H1 (cell line): ENCODE measurements around the gene PFDN1. TPM values are rescaled to one million over a fixed set of nuclear protein-coding genes. Genes with fewer than 3 reads are reported as not detected.

Experiments used
- CTCF ChIA-PET: fragments of 300-600 bp; sonication (Branson Sonifier 250); formaldehyde crosslinking; loops from one replicate; lab custom pipeline; 2021; ENCODE audit not compliant: partially characterized antibody; lab: Charles Lee
- POLR2A ChIA-PET: fragments of 300-600 bp; sonication (Branson Sonifier 250); formaldehyde crosslinking; loops from one replicate; lab custom pipeline; 2021; ENCODE audit warnings: inconsistent platforms; ENCODE audit not compliant: partially characterized antibody; lab: Charles Lee
- DNase-seq, 2 experiments: peaks; one replicate each; pipeline versions ENCODE4 v3.0.0 to v3.0.0-alpha.2; 2010 to 2022; ENCODE audit warnings: low spot score in 2 of 2, low read depth in 1 of 2, mixed read lengths in 1 of 2
- FAIRE-seq: peaks from 2 replicates; lab custom pipeline; 2011; peaks lifted over from hg19 to GRCh38; lab: Jason Lieb, UNC
- H2AFZ ChIP-seq: 2 replicates; pipeline ENCODE4 v1.8.1; 2012; ENCODE audit warnings: low read length, inconsistent platforms
- H2AK5ac ChIP-seq: 2 replicates; pipeline ENCODE4 v1.6.1; 2013; ENCODE audit warnings: low read depth, low read length
- H2BK120ac ChIP-seq: replicated peaks from 2 replicates; pipeline ENCODE3; 2013; ENCODE audit warnings: low read depth, low read length, inconsistent platforms
- H2BK12ac ChIP-seq: 2 replicates; pipeline ENCODE4 v1.6.1; 2013; ENCODE audit warnings: low read depth, low read length
- H2BK15ac ChIP-seq: 2 replicates; pipeline ENCODE4 v1.6.1; 2013; ENCODE audit warnings: low read length
- H2BK20ac ChIP-seq: 2 replicates; pipeline ENCODE4 v1.6.1; 2013; ENCODE audit warnings: low read length
- H2BK5ac ChIP-seq: 2 replicates; pipeline ENCODE4 v1.6.1; 2013; ENCODE audit warnings: low read depth, low read length
- H3K14ac ChIP-seq: 2 replicates; pipeline ENCODE4 v1.6.1; 2013; ENCODE audit warnings: inconsistent platforms; ENCODE audit not compliant: insufficient read length
- H3K18ac ChIP-seq: 2 replicates; pipeline ENCODE4 v1.6.1; 2013; ENCODE audit warnings: low read length; ENCODE audit errors: extremely low read depth
- H3K23ac ChIP-seq: 2 replicates; pipeline ENCODE4 v1.6.1; 2013; ENCODE audit warnings: inconsistent platforms; ENCODE audit not compliant: insufficient read length
- H3K23me2 ChIP-seq: 2 replicates; pipeline ENCODE4 v1.6.1; 2013; ENCODE audit warnings: low read depth, low read length
- H3K27ac ChIP-seq: 2 replicates; pipeline ENCODE4 v1.6.1; 2011; ENCODE audit warnings: low read depth, low read length, inconsistent platforms
- H3K27me3 ChIP-seq, 4 experiments: replicated peaks in 1 of 4; 1 replicate in 1 of 4; 2 replicates in 3 of 4; pipeline versions ENCODE4 v1.6.1 to v1.8.1; 2011 to 2013; ENCODE audit warnings: low read length in 3 of 4, mild to moderate bottlenecking in 3 of 4, inconsistent platforms in 2 of 4, mixed read lengths in 2 of 4, moderate library complexity in 1 of 4; ENCODE audit not compliant: control insufficient read depth in 3 of 4, insufficient read depth in 3 of 4; ENCODE audit errors: extremely low read depth in 1 of 4
- H3K36me3 ChIP-seq, 4 experiments: 2 replicates each; pipeline versions ENCODE4 v1.6.1 to v1.8.1; 2011 to 2013; ENCODE audit warnings: mild to moderate bottlenecking in 4 of 4, low read length in 3 of 4, moderate library complexity in 2 of 4, control low read depth in 1 of 4, inconsistent platforms in 1 of 4; ENCODE audit not compliant: insufficient read depth in 4 of 4, control insufficient read depth in 2 of 4
- H3K4ac ChIP-seq: replicated peaks from 2 replicates; pipeline ENCODE3; 2013; ENCODE audit warnings: low read length, low read depth, mixed read lengths, inconsistent platforms; ENCODE audit not compliant: insufficient read length
- H3K4me1 ChIP-seq, 4 experiments: replicated peaks in 1 of 4; 1 replicate in 1 of 4; 2 replicates in 3 of 4; pipeline versions ENCODE4 v1.6.1 to v1.8.1; 2011 to 2013; ENCODE audit warnings: low read length in 3 of 4, inconsistent platforms in 2 of 4, mixed read lengths in 1 of 4; ENCODE audit not compliant: insufficient read depth in 4 of 4, control insufficient read depth in 3 of 4
- H3K4me2 ChIP-seq, 2 experiments: 2 replicates each; pipeline versions ENCODE4 v1.6.1 to v1.8.1; 2011 to 2013; ENCODE audit warnings: low read depth in 2 of 2, low read length in 2 of 2, control low read depth in 1 of 2, inconsistent platforms in 1 of 2, mild to moderate bottlenecking in 1 of 2; ENCODE audit not compliant: insufficient read depth in 1 of 2
- H3K4me3 ChIP-seq, 4 experiments: fragments of 200-600, 300-600 bp in 1 of 4; sonication (generic), shearing (Covaris generic), sonication (Bioruptor Twin) in 1 of 4; 2 replicates each; pipeline versions ENCODE4 v1.5.1 to v1.8.1; 2011 to 2016; ENCODE audit warnings: low read length in 4 of 4, low read depth in 3 of 4, control low read depth in 2 of 4, inconsistent platforms in 2 of 4, mild to moderate bottlenecking in 2 of 4, mixed read lengths in 1 of 4, moderate library complexity in 1 of 4; ENCODE audit not compliant: insufficient read depth in 2 of 4; ENCODE audit errors: extremely low read depth in 1 of 4
- H3K56ac ChIP-seq: replicated peaks from 2 replicates; pipeline ENCODE3; 2013; ENCODE audit warnings: low read depth, mild to moderate bottlenecking, mixed read lengths, low read length, inconsistent platforms; ENCODE audit not compliant: insufficient read length
- H3K79me1 ChIP-seq: 2 replicates; pipeline ENCODE4 v1.6.1; 2013; ENCODE audit warnings: low read depth, low read length, control low read depth
- H3K79me2 ChIP-seq, 2 experiments: 2 replicates each; pipeline versions ENCODE4 v1.6.1 to v1.8.1; 2012 to 2013; ENCODE audit warnings: low read length in 2 of 2, mild to moderate bottlenecking in 2 of 2, inconsistent platforms in 1 of 2; ENCODE audit not compliant: insufficient read depth in 2 of 2, control insufficient read depth in 1 of 2
- H3K9ac ChIP-seq, 4 experiments: replicated peaks in 1 of 4; 1 replicate in 1 of 4; 2 replicates in 3 of 4; pipeline versions ENCODE4 v1.6.1 to v1.8.1; 2011 to 2013; ENCODE audit warnings: low read depth in 3 of 4, low read length in 3 of 4, control low read depth in 2 of 4, mild to moderate bottlenecking in 2 of 4, moderate library complexity in 2 of 4, inconsistent platforms in 1 of 4; ENCODE audit errors: extremely low read depth in 1 of 4
- H3K9me3 ChIP-seq, 2 experiments: 2 replicates each; pipeline versions ENCODE4 v1.6.1 to v1.8.1; 2012 to 2013; ENCODE audit warnings: mild to moderate bottlenecking in 2 of 2, moderate library complexity in 2 of 2, control low read depth in 1 of 2, inconsistent platforms in 1 of 2, low read depth in 1 of 2, low read length in 1 of 2, mixed read lengths in 1 of 2; ENCODE audit not compliant: insufficient read depth in 2 of 2
- H4K20me1 ChIP-seq, 2 experiments: replicated peaks in 1 of 2; 2 replicates each; pipeline versions ENCODE3 to v1.8.1; 2011 to 2013; ENCODE audit warnings: inconsistent platforms in 2 of 2, low read length in 2 of 2, mild to moderate bottlenecking in 1 of 2; ENCODE audit not compliant: insufficient read depth in 2 of 2, control insufficient read depth in 1 of 2
- H4K5ac ChIP-seq: 2 replicates; pipeline ENCODE4 v1.6.1; 2013; ENCODE audit warnings: low read length, low read depth, mixed read lengths, inconsistent platforms; ENCODE audit not compliant: insufficient read length
- H4K8ac ChIP-seq: 2 replicates; pipeline ENCODE4 v1.8.0; 2013; ENCODE audit warnings: mild to moderate bottlenecking, moderate library complexity, low read length, inconsistent platforms; ENCODE audit not compliant: insufficient read depth; ENCODE audit errors: extremely low read depth
- H4K91ac ChIP-seq: replicated peaks from 2 replicates; pipeline ENCODE3; 2013; ENCODE audit warnings: low read length, mixed read lengths, inconsistent platforms; ENCODE audit not compliant: insufficient read length
- CBX5 ChIP-seq: fragments of 300-800, 300-1000 bp; sonication (generic); IDR thresholded peaks from 2 replicates; pipeline ENCODE4 v1.7.1; 2016; ENCODE audit warnings: antibody characterized with exemption, low read length, low read depth
- FOSL1 ChIP-seq: IDR thresholded peaks from 2 replicates; pipeline ENCODE4 v1.6.1; 2011; ENCODE audit warnings: mild to moderate bottlenecking, low read depth, low read length, moderate library complexity; ENCODE audit not compliant: insufficient read depth
- HDAC2 ChIP-seq, 2 experiments: fragments of 300-600 bp in 1 of 2; sonication (generic) in 1 of 2; IDR thresholded peaks; 2 replicates each; pipeline ENCODE4 v1.6.1; 2011 to 2012; ENCODE audit warnings: low read depth in 2 of 2, low read length in 2 of 2, mild to moderate bottlenecking in 2 of 2, moderate library complexity in 2 of 2, borderline replicate concordance in 1 of 2, inconsistent platforms in 1 of 2
- HDAC6 ChIP-seq: IDR thresholded peaks from one replicate; pipeline ENCODE4 v1.7.1; 2012; ENCODE audit warnings: low read depth, mild to moderate bottlenecking, inconsistent platforms, low read length, moderate library complexity
- RAD21 ChIP-seq, 2 experiments: IDR thresholded peaks in 1 of 2; conservative IDR thresholded peaks in 1 of 2; 2 replicates each; pipeline ENCODE4 v1.6.1; 2011; ENCODE audit warnings: low read depth in 2 of 2, low read length in 2 of 2, improper control_type of control experiment in 1 of 2, inconsistent platforms in 1 of 2, mild to moderate bottlenecking in 1 of 2, moderate library complexity in 1 of 2
- RBBP5 ChIP-seq: IDR thresholded peaks from 2 replicates; pipeline ENCODE4 v1.7.1; 2012; ENCODE audit warnings: low read depth, mild to moderate bottlenecking, inconsistent platforms, low read length, moderate library complexity, borderline replicate concordance
- SAP30 ChIP-seq: fragments of 300-600 bp; sonication (generic); IDR thresholded peaks from 2 replicates; pipeline ENCODE4 v1.7.1; 2012; ENCODE audit warnings: low read length, moderate library complexity, mild to moderate bottlenecking, inconsistent platforms; ENCODE audit not compliant: insufficient read depth, insufficient replicate concordance
- SIN3A ChIP-seq, 2 experiments: IDR thresholded peaks in 1 of 2; conservative IDR thresholded peaks in 1 of 2; 2 replicates each; pipeline ENCODE4 v1.6.1; 2011 to 2012; ENCODE audit warnings: low read length in 2 of 2, improper control_type of control experiment in 1 of 2, low read depth in 1 of 2, mild to moderate bottlenecking in 1 of 2
- SIRT6 ChIP-seq: IDR thresholded peaks from one replicate; pipeline ENCODE4 v1.7.1; 2012; ENCODE audit warnings: low read length, inconsistent platforms
- SRF ChIP-seq: IDR thresholded peaks from 2 replicates; pipeline ENCODE4 v1.6.1; 2011; ENCODE audit warnings: mild to moderate bottlenecking, low read depth, low read length, moderate library complexity
- TAF7 ChIP-seq: optimal IDR thresholded peaks from 2 replicates; pipeline ENCODE3; 2011; ENCODE audit warnings: low read depth, mild to moderate bottlenecking, inconsistent platforms, low read length, moderate library complexity, borderline replicate concordance
- TCF12 ChIP-seq: IDR thresholded peaks from 2 replicates; pipeline ENCODE4 v1.6.1; 2011; ENCODE audit warnings: low read depth, mild to moderate bottlenecking, low read length
- ZNF274 ChIP-seq: IDR thresholded peaks from 2 replicates; pipeline ENCODE4 v1.7.0; 2012; ENCODE audit warnings: low read length, borderline replicate concordance; ENCODE audit errors: extremely low read depth
- WGBS, 2 experiments: shearing (Covaris generic) in 1 of 2; methylation state at CpG; one replicate each; pipeline versions ENCODE4 v1.1.6 to v1.1.7; 2013 to 2015; ENCODE audit warnings: low lambda C conversion rate in 2 of 2, mixed read lengths in 2 of 2, inconsistent platforms in 1 of 2, low coverage in 1 of 2, missing lambda C conversion rate in 1 of 2; ENCODE audit not compliant: insufficient replicate concordance in 2 of 2, insufficient coverage in 1 of 2, insufficient read length in 1 of 2; ENCODE audit errors: extremely low coverage in 1 of 2, missing lambda C conversion rate in 1 of 2; 5-methylcytosine and 5-hydroxymethylcytosine counted together
- polyA plus RNA-seq, 7 experiments: library from polyadenylated mRNA; depleted of rRNA in 3 of 7; stranded (reverse) in 5 of 7; unstranded in 2 of 7; fragments of >200 nt in 5 of 7; fragments of 200-250 nt in 2 of 7; gene quantifications; 1 replicate in 5 of 7; 2 replicates in 1 of 7; 4 replicates in 1 of 7; pipeline versions ENCODE4 v1.2.1 to v1.2.3, GENCODE V29; 2011 to 2013; ENCODE audit warnings: missing spikeins in 2 of 7, mixed read lengths in 2 of 7
- total RNA-seq: library from RNA; stranded (reverse); fragmentation: NEBNext Ultra II Directional; extraction: Animal tissue kit (Norgen Biotek cat#: 25700); gene quantifications from 2 replicates; pipeline ENCODE4 v1.2.1, GENCODE V29; 2021

PFDN1 gene
- total and polyA plus RNA-seq, 2 of the 8 experiments (the other 6 are each of a cell fraction or from before 2014, with no cell fraction given): 53.0 to 89.6 TPM

- H3K4ac ChIP-seq: no peak overlapping the region
- POLR2A ChIA-PET: interaction anchor here (0.8 to 4.6 kb wide), 3 partner anchors 11 to 105 kb away, joined by 3 to 18 read pairs (median 4); partner anchors contain the start of gene PFDN1
- no peaks in the 10 kb centered on the region for H3K9me3 ChIP-seq
- H3K56ac ChIP-seq: no peak overlapping the region
- H3K9ac ChIP-seq: no peak overlapping the region
- WGBS, 2 experiments: 83% methylated on average over 4 of the region's 4 CpGs; no CpG with 5 or more reads in 1 of the 2 experiments
- H2AK5ac ChIP-seq: no peak overlapping the region
- H4K91ac ChIP-seq: no peak overlapping the region
- peaks cover 0 to 11% (median 5%) of the 10 kb centered on the region in 4 experiments; a peak in 6 of 7 replicates for H3K27me3 ChIP-seq
- H3K36me3 ChIP-seq: no peaks in the 10 kb centered on the region
- H3K4me1 ChIP-seq: peaks cover 0 to 16% (median 6%) of the 10 kb centered on the region in 4 experiments; a peak in 5 of 7 replicates
- DNase-seq (no peak), FAIRE-seq (no peak)
- peaks cover 0 to 4% of the 10 kb centered on the region in 2 experiments for H4K20me1 ChIP-seq
- no peak overlapping the region for H3K4me2 ChIP-seq
- H3K27ac ChIP-seq: no peak overlapping the region
- H3K18ac ChIP-seq: no peak overlapping the region
- H2BK12ac ChIP-seq: no peak overlapping the region
- H4K8ac ChIP-seq: no peak overlapping the region
- peaks cover 4% of the 10 kb centered on the region for H3K23me2 ChIP-seq
- no peak overlapping the region for H3K14ac ChIP-seq
- no peak overlapping the region for H4K5ac ChIP-seq
- H3K4me3 ChIP-seq: no peak overlapping the region
- H2BK5ac ChIP-seq: no peak overlapping the region
- no peaks in the 10 kb centered on the region for H3K79me2 ChIP-seq
- H3K23ac ChIP-seq: no peak overlapping the region
- no peak overlapping the region for H2BK120ac ChIP-seq
- H2AFZ ChIP-seq: no peak overlapping the region
- CTCF ChIA-PET: interaction anchor here (0.7 to 15.0 kb wide), 9 partner anchors 7 to 445 kb away, joined by 3 to 676 read pairs (median 39); partner anchors contain the start of genes PFDN1 and SLC4A9
- H2BK20ac ChIP-seq: no peak overlapping the region
- H2BK15ac ChIP-seq: no peak overlapping the region
- no peaks in the 10 kb centered on the region; the same call in 1 of the 2 replicates for H3K79me1 ChIP-seq
- TF ChIP-seq RAD21 (IDR thresholded peaks at IDR 0.05 in 1 of 2, conservative IDR thresholded peaks at IDR 0.05 in 1 of 2; ENCODE audit: low read depth in 2 of 2, low read length in 2 of 2) (no peak), CBX5 (no peak), SRF (no peak), TAF7 (no peak), ZNF274 (no peak), HDAC6 (no peak), FOSL1 (no peak), HDAC2 (IDR thresholded peaks at IDR 0.05; ENCODE audit: borderline replicate concordance in 1 of 2, low read depth in 2 of 2, low read length in 2 of 2) (no peak), SAP30 (no peak), TCF12 (no peak), SIRT6 (no peak), RBBP5 (no peak), SIN3A (conservative IDR thresholded peaks at IDR 0.05 in 1 of 2, IDR thresholded peaks at IDR 0.05 in 1 of 2; ENCODE audit: low read depth in 1 of 2, low read length in 2 of 2) (no peak)
These were observed 45.2 kb upstream of the PFDN1 start for GRCh38 chr5:140348104-140348503.
